ENCODE results near the gene DNAH3.
"Not testable (repeated sequence)": the region's sequence is repeated elsewhere in the genome, so short reads cannot be mapped to it uniquely, and the experiment has no call there.

The DNAH3 gene

GRCh38 chr16:21070564-21070963 is 80.1 kb downstream of the DNAH3 start:
- no peak for DNase-seq (ENCODE audit: low read depth)

DNA sequence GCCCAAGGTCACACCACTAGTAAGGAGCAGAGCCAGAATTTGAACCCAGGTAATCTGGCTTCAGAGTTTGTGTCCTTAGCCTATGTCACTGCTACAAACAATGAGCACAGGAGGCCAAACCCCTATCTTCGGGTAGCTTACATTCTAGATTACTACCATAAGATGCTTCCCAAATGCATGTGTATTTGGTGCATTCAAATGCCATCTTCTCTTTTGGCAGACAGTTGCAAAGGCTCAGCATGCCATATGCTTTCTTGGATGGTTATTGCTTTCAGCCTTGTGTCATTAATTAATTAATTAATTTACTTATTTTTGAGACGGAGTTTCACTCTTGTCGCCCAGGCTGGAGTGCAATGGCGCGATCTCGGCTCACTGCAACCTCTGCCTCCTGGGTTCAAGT is 80.7 kb downstream of the DNAH3 start:
- DNase-seq (ENCODE audit: low read depth) = no peak

GRCh38 chr16:21064203-21064602 is 86.4 kb downstream of the DNAH3 start:
- DNase-seq (ENCODE audit: low read depth) = no peak

- not testable (repeated sequence) for DNase-seq (ENCODE audit: low read depth)
Observed at GRCh38 chr16:21063314-21063713, 87.3 kb downstream of the DNAH3 start.

DNA sequence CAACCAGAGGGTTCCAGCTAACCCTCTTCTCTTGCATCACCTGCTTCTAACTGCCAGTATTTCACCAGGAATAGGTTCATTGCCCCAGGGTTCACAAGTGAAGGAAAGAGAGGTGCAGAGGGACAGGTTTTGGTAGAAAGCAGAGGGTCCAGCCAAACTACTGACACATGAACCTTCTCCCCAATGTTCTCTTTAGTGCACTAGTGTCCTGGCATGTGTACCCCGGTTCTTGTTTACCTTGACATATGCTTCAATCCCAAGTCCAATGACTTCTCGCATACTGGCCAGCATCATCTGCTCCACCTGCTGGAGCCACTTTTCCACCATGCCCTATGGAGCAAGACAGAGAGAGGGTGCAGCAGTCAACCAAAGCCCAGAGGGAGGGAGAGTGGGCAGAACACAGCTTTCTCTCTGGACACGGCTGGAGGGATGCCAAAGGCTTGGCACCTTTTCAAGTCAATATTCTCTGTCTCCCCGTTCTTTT is 90.6 kb downstream of the DNAH3 start:
- DNase-seq (ENCODE audit: low read depth) = no peak

GRCh38 chr16:21057875-21058274 is 92.8 kb downstream of the DNAH3 start:
- DNase-seq (ENCODE audit: low read depth) = no peak

DNA sequence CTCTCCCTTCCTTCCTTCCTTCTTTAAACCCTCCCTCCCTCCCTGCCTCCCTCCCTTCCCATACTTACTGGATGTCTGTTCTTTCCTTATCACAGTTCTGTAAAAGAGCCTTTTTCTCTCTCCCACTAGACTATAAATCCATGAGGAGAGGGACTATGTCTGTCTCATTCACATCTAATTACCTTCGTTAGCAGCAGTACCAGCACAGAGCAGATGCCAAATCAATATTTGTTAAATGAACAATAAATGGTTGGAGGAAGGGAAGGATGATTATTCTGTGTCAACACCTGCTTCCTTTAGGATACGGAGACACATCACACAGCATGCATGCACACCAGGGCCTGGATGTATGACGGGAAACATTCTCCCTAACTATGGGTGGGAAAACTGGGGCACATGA is 94.2 kb downstream of the DNAH3 start:
- DNase-seq (ENCODE audit: low read depth) = no peak

GRCh38 chr16:21055738-21056137 is 94.9 kb downstream of the DNAH3 start:
- DNase-seq (ENCODE audit: low read depth) = not testable (repeated sequence)

- DNase-seq (ENCODE audit: low read depth) = no peak
Observed at GRCh38 chr16:21053590-21053989, 97.1 kb downstream of the DNAH3 start.

GRCh38 chr16:21048091-21048912 is 102.3 kb downstream of the DNAH3 start:
- DNase-seq (ENCODE audit: low read depth) = not testable (repeated sequence)

- no peak for DNase-seq (ENCODE audit: low read depth)
Observed at GRCh38 chr16:21038197-21038596, 112.4 kb downstream of the DNAH3 start.

DNA sequence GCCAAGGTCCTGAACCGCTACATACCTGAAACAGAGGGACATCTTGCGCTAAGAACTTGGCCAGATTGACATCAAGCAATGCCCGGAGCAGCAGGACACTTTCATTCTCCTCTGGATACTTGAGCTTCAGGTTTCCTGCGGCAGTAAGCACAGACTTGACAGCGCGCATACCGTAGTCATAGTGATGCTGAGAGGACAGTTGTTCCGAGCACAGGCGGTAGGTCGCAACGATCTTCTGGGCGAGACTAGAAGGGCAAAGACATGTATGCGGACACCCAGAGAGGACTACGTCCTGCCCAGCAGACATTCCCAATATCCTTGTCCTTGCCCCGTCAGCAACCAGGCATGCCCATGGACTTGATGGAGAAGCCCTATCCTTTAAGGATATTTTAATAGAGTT is 112.9 kb downstream of the DNAH3 start:
- DNase-seq (ENCODE audit: low read depth) = no peak

- no peak for DNase-seq (ENCODE audit: low read depth)
Observed at GRCh38 chr16:21037168-21037567, 113.5 kb downstream of the DNAH3 start.

- DNase-seq (ENCODE audit: low read depth) = no peak
Observed at GRCh38 chr16:21036471-21036870, 114.2 kb downstream of the DNAH3 start.

DNA sequence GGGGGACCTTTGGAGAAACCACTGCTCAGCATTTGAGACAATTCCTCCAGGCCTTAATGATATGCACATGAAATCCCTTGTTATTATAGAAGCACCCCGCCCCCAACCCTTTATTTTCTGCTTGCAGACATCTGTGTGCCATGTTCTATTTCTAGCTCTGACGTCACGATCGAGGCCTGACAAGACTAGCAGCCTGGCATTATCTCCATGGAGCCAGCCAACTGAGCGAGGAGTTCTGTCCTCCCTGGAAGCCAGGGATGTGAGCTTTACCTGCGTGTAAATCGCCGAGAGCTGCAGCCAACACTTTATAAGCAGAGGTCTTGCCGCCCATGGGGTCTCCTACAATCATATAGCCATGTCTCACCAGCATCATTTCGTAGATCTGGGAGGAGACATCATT is 116.9 kb downstream of the DNAH3 start:
- no peak for DNase-seq (ENCODE audit: low read depth)

DNA sequence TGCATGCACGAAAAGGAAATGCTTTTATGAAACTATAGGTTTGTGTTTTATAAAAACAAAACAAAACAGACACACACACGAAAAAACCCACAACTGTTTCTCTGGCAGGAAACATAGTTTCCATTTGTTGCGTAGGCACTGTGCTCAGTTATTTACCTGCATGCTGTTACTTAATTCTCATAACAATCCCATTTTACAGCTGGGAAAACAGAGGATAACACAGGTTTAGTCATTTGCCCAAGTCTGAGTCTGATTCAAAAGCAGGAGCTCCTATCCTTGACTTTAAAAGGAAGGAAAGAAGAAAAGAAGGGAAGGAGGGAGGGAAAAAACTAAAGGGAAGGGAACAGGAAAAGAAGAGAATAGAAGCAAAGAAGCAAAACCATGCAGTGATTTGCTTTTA is 117.4 kb downstream of the DNAH3 start:
- no peak for DNase-seq (ENCODE audit: low read depth)

DNA sequence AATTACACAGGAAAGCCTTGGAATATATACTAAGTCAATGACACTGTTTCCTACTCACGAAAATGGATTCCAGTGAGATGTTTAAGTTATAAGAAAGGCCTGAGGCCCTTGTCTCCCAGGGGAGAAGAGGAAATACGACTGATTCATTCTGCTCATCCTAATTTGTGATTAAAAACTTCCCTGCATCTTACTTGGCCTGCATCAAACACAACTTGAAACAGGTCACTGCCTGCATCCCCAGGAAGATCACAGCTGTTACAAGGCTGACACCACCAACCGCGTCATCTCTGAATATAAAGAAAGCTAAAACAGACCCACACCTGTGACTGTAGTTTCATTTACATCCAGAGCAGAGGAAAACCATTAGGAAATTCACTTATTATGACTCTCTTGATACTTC is 121.9 kb downstream of the DNAH3 start:
- no peak for DNase-seq (ENCODE audit: low read depth)

DNA sequence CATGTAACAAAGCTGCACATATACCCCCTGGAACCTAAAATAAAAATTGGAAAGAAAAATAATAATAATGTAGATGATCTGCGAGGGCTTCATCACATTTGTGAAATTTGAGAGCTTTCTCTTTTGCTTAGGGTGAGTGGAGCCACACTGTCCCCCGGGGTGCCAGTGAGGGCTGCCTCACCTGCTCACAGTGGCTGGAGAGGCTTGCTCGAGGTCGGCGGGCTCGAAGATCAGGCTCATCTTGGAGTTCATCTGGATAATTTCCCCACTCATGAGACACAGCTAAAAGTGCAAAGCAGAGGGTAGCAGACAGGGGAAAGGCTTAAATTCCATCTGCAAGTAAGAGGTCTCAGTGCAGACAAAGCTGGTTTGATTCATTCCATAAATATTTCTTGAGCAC is 123.8 kb downstream of the DNAH3 start:
- no peak for DNase-seq (ENCODE audit: low read depth)

- DNase-seq (ENCODE audit: low read depth) = no peak
Observed at GRCh38 chr16:21023509-21024202, 127.0 kb downstream of the DNAH3 start.

GRCh38 chr16:21021316-21021715 is 129.3 kb downstream of the DNAH3 start:
- DNase-seq (ENCODE audit: low read depth) = no peak

DNA sequence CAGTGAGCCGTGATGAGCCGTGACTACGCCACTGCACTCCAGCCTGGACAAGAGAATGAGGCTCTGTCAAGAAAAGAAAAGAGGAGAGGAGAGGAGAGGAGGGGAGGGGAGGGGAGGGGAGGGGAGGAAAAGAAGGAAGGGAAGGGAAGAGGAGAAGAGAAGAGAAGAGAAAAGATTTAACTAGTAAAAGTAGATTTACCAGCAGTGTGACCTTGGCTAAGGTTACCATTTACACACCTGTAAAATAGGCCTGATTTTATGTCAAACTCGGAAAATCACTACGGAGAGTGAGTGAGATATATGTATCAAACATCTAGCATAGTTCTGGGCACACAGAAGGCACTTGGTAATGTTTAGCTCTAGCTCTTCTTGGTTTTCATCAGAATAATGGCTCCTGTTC is 140.8 kb downstream of the DNAH3 start:
- no peak for DNase-seq (ENCODE audit: low read depth)

GRCh38 chr16:21005008-21005407 is 145.6 kb downstream of the DNAH3 start:
- DNase-seq (ENCODE audit: low read depth) = no peak

GRCh38 chr16:21001262-21001661 is 149.4 kb downstream of the DNAH3 start:
- DNase-seq (ENCODE audit: low read depth) = peak; percentile 15
